ENCODE measurements around the gene SEM1.

- no peak for TF ChIP-seq POLR2A (IDR thresholded peaks at IDR 0.05)
- TF ChIP-seq POLR2AphosphoS5 (IDR thresholded peaks at IDR 0.05), result no peak
Measured at GRCh38 chr7:96670338-96671289, 39.0 kb downstream of the SEM1 start.

Data from gastroesophageal sphincter (tissue), 2 donors.